Right ventricle myocardium inferior (tissue), 1 donor: ENCODE results near the gene IQGAP2. TPM values are rescaled to one million over a fixed set of nuclear protein-coding genes. Genes with fewer than 3 reads are reported as not detected.

Source experiments
- ATAC-seq: fragments of 200-7000 bp; cut with Tn5 transposase; one replicate; pipeline ENCODE4 v1.9.1; 2020; ENCODE audit warnings: mild to moderate bottlenecking, moderate library complexity
- DNase-seq: peaks from one replicate; pipeline ENCODE4 v3.0.0; 2021; ENCODE audit errors: missing footprints
- intact Hi-C: fragments of 100-400 bp; cut with DNase I; formaldehyde crosslinking; loops from one replicate; pipeline ENCODE4 v1.11.0; 2022
- total RNA-seq: library from RNA; stranded (reverse); fragmentation: NEBNext Ultra II Directional; extraction: Animal tissue kit (Norgen Biotek cat#: 25700); gene quantifications from one replicate; pipeline ENCODE4 v1.2.1, GENCODE V29; 2021
- donor health status: DM: no; HTN: yes; CAD: no; lungs with severe emphysema.

IQGAP2 gene
- total RNA-seq, 1 donor from 2014 or later, result 4.9 TPM

GRCh38 chr5:76441890-76442673, 39.0 kb downstream of the IQGAP2 start:
- ATAC-seq, result no peak

GRCh38 chr5:76443066-76443800, 40.1 kb downstream of the IQGAP2 start:
- DNase-seq, result no peak
- intact Hi-C loops, result no loop called here

More at GRCh38 chr5:76441890-76442673, 39.0 kb downstream of the IQGAP2 start:
- no peak for DNase-seq
- intact Hi-C loops, result no loop called here

DNA sequence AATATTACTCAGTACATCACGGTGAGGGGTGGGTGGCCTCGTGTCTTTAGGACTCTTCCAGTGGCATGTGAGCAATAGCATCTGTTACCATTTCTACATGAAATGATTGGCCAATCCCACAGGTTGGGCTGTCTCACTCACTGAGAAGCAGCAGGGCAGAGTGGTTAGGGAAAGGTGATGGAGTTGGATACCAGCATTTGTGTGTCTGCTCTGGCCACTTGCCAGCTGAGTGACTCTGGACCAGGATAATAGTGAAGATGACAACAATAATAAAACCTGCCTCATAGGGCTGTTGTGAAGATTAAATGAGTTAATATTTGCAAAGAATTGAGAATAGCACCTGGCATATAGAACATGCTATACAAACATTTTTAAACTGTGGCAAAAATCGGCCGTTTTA, 42.0 kb downstream of the IQGAP2 start:
- DNase-seq, result no peak
- ATAC-seq, result no peak
- intact Hi-C loops, result no loop called here

More at GRCh38 chr5:76443066-76443800, 40.1 kb downstream of the IQGAP2 start:
- no peak for ATAC-seq

DNA sequence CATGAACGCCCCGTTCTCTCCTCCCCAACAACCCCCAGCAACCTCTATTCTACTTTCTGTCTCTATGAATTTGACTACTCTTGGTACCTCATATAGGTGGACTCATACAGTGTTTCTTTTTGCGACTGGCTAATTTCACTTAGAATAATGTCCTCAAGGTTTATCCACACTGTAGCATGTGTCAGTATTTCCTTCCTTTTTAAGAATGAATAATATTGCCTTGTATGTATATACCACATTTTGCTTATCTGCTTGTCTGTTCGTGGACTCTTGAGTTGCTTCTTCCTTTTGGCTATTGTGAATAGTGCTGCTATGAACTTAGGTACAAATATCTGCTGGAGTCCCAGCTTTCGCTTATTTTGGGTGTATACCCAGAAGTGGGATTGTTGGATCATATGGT, 42.7 kb downstream of the IQGAP2 start:
- DNase-seq, result no peak
- no peak for ATAC-seq
- intact Hi-C loops, result no loop called here

DNA sequence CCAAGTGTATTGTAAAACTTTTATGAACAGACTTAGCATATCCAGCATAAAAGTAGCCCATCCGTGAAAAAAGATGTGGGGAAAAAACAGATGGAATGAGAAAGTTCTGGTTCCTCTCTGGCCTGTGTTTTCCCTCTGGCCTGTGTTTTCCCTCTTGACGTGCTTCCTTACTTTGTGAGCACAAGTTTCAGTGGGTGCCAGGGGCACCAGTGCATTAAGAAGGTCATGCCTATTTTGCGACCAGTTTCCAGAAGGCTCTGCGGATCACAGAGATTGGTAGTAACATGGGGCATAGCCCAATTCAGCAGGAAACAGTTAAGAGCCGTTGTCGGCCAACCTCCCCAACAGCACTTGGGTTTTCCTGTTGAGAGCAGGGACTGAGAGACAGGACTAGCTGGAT, 43.7 kb downstream of the IQGAP2 start:
- intact Hi-C loops, result no loop called here
- DNase-seq, result no peak
- ATAC-seq, result no peak

- DNase-seq (no peak), ATAC-seq (no peak)
- intact Hi-C loops, result no loop called here
Measured at GRCh38 chr5:76449606-76450005, 46.5 kb downstream of the IQGAP2 start.

GRCh38 chr5:76450054-76450453, 47.0 kb downstream of the IQGAP2 start:
- intact Hi-C loops, result no loop called here

GRCh38 chr5:76451031-76451701, 48.1 kb downstream of the IQGAP2 start:
- ATAC-seq, result no peak
- no peak for DNase-seq
- intact Hi-C loops, result no loop called here

More at GRCh38 chr5:76450054-76450453, 47.0 kb downstream of the IQGAP2 start:
- DNase-seq (no peak), ATAC-seq (no peak)

- DNase-seq (no peak), ATAC-seq (no peak)
- intact Hi-C loops, result no loop called here
Measured at GRCh38 chr5:76455531-76456133, 52.5 kb downstream of the IQGAP2 start.

DNA sequence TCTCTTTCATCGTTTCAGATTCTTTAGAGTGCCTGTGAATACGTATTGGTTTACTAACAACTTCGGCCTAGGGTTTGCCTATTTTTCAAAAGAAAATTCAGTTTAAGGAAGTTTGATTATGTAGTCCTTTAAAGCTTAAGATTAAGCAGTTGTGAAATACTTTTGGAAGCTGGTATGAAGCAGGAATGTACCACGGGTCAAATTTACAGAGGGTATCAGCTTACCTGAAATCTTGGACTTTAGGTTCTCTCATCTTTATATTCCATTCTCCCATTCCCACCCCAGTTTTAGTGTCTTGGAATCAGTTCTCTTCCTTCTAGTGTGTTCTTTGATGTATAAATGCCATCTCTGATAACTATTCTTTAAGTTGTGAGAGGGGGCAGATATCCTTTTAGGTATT, 53.2 kb downstream of the IQGAP2 start:
- ATAC-seq (no peak), DNase-seq (no peak)
- intact Hi-C loops, result no loop called here

- intact Hi-C loops, result no loop called here
- no peak for DNase-seq
- no peak for ATAC-seq
Measured at GRCh38 chr5:76457674-76458485, 54.8 kb downstream of the IQGAP2 start.

GRCh38 chr5:76458486-76458830, 55.4 kb downstream of the IQGAP2 start:
- ATAC-seq (no peak), DNase-seq (no peak)
- intact Hi-C loops, result no loop called here

GRCh38 chr5:76460104-76460503, 57.0 kb downstream of the IQGAP2 start:
- ATAC-seq (no peak), DNase-seq (no peak)
- intact Hi-C loops, result no loop called here

- DNase-seq, result no peak
- ATAC-seq, result no peak
- intact Hi-C loops, result no loop called here
Measured at GRCh38 chr5:76462097-76462667, 59.1 kb downstream of the IQGAP2 start.

DNA sequence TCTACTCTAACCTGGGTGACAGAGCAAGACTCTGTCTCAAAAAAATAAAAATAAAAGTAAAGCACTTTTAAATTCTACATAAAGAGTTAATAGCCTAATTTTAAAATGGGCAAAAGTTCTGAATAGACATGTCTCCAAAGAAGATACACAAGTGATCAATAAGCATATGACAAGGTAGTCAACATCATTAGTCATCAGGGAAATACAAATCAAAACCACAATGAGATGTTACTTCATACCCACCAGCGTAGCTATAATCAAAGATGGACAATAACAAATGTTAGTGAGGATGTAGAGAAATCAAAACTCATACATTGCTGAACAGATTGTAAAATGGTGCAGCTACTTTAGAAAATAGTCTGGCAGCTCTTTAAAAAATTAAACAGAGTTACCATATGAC, 64.1 kb downstream of the IQGAP2 start:
- ATAC-seq, result no peak
- intact Hi-C loops, result no loop called here
- no peak for DNase-seq

- no peak for ATAC-seq
- no peak for DNase-seq
- intact Hi-C loops, result no loop called here
Measured at GRCh38 chr5:76468635-76469425, 65.7 kb downstream of the IQGAP2 start.

- DNase-seq (no peak), ATAC-seq (no peak)
- intact Hi-C loops, result no loop called here
Measured at GRCh38 chr5:76469656-76470290, 66.7 kb downstream of the IQGAP2 start.
